Tibial nerve (tissue), 3 donors: ENCODE results near the gene DYNC1LI1.

Experiments used
- POLR2A ChIP-seq, 2 donors: fragments of 450-650 bp; IDR thresholded peaks; one replicate each; pipeline ENCODE4 v1.6.1; 2017; ENCODE audit warnings: antibody characterized with exemption in 2 of 2, mild to moderate bottlenecking in 2 of 2, moderate library complexity in 2 of 2
- TF ChIP-seq, protein P1 (sequence below), 5 experiments: fragments of 200-600 bp in 3 of 5; fragments of 450-650 bp in 2 of 5; sonication (generic) in 3 of 5; IDR thresholded peaks; one replicate each; pipeline ENCODE4 v1.5.1; 2016 to 2019; ENCODE audit warnings: antibody characterized with exemption in 5 of 5, mild to moderate bottlenecking in 3 of 5, moderate library complexity in 2 of 5

DNA sequence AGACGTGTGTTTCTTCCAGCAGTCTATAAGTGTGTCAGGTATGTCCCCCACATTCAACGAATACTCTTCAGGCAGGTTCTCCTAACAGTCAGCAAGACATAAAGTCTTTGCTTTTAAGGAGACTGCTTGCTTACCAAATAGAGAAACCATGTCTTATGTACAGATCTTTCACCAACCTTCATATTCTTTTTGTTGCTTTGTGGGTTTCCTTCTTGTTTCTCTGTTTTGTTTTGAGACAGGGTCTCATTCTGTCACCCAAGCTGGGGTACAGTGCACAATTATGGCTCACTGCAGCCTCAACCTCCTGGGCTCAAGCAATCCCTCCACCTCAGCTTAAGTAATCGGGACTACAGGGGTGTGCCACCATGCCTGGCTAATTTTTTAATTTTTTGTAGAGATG lies 14.3 kb downstream of the DYNC1LI1 start:
- TF ChIP-seq, protein P1, sequence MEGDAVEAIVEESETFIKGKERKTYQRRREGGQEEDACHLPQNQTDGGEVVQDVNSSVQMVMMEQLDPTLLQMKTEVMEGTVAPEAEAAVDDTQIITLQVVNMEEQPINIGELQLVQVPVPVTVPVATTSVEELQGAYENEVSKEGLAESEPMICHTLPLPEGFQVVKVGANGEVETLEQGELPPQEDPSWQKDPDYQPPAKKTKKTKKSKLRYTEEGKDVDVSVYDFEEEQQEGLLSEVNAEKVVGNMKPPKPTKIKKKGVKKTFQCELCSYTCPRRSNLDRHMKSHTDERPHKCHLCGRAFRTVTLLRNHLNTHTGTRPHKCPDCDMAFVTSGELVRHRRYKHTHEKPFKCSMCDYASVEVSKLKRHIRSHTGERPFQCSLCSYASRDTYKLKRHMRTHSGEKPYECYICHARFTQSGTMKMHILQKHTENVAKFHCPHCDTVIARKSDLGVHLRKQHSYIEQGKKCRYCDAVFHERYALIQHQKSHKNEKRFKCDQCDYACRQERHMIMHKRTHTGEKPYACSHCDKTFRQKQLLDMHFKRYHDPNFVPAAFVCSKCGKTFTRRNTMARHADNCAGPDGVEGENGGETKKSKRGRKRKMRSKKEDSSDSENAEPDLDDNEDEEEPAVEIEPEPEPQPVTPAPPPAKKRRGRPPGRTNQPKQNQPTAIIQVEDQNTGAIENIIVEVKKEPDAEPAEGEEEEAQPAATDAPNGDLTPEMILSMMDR (IDR thresholded peaks at IDR 0.05) = no peak
- TF ChIP-seq POLR2A (IDR thresholded peaks at IDR 0.05) = no peak
